Measurements from ENCODE around the gene BMPER.

DNA sequence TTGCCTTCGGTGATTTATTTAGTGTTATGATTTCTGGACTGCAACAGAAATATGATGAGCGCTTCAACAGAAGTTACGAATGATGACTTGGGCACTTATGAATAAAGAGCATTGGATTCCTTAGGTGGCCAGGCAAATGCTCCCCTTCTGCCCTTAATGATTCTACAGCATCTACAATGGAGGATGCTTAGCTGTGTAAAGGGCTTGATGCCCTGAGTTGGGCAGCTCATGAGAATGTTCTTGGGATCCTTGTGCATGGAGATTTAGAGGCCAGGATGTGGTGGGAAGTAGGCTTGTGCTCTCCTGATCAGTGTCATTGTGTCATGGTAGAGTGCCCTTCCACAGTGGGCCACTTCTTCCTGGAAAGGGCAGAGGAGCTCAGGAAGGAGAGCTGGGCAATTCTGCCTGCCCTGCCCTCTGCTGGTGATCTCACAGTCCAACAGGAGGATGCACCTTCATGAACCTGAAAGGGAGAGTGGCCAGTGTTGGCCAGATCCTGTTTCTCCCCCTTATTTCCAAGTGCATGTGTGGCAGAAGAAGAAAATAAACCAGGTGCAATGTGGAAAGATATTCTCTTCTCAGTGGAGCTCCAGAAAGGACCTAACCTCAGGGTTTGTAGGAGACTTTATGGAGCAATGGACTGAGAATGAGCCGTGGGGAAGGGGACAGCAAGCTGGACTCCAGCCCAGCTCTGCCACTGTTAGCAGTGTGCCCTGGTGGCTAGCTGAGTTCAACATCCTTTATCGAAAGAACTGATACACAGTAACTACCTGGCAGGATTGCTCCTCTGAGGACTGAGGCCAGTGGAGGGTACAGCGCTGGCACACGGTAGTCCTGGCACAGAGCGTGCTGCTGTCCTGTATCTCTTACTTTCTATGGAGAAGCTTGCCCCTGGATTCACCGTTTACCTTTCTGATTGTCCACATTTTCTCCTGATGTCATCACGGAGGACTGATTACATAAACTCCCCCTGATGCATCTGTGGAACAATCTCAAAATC, 182.9 kb downstream of the BMPER start:
- TF ChIP-seq POLR2A (IDR thresholded peaks at IDR 0.05), result no peak
- TF ChIP-seq, protein P1, sequence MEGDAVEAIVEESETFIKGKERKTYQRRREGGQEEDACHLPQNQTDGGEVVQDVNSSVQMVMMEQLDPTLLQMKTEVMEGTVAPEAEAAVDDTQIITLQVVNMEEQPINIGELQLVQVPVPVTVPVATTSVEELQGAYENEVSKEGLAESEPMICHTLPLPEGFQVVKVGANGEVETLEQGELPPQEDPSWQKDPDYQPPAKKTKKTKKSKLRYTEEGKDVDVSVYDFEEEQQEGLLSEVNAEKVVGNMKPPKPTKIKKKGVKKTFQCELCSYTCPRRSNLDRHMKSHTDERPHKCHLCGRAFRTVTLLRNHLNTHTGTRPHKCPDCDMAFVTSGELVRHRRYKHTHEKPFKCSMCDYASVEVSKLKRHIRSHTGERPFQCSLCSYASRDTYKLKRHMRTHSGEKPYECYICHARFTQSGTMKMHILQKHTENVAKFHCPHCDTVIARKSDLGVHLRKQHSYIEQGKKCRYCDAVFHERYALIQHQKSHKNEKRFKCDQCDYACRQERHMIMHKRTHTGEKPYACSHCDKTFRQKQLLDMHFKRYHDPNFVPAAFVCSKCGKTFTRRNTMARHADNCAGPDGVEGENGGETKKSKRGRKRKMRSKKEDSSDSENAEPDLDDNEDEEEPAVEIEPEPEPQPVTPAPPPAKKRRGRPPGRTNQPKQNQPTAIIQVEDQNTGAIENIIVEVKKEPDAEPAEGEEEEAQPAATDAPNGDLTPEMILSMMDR (IDR thresholded peaks at IDR 0.05), result no peak

Measured in uterus (tissue), 2 donors.